Endothelial cell of umbilical vein (primary cell): ENCODE data around the gene ACTL7A. TPM values are rescaled to one million over a fixed set of nuclear protein-coding genes. Genes with fewer than 3 reads are reported as not detected.

Source experiments
- BruUV-seq: library from RNA; stranded (reverse); fragments of 400-500 nt; replicated peaks from 2 replicates; lab custom pipeline; 2021; lab: Mats Ljungman, UMichigan
- CTCF ChIA-PET: fragments of 300-600, 350-600 bp; sonication (Branson Sonifier 250); formaldehyde crosslinking; loops from one replicate; lab custom pipeline; 2021; ENCODE audit warnings: antibody characterized with exemption, inconsistent platforms; lab: Charles Lee
- POLR2A ChIA-PET: fragments of 300-600, 350-600 bp; sonication (Branson Sonifier 250); formaldehyde crosslinking; loops from one replicate; lab custom pipeline; 2021; ENCODE audit warnings: antibody characterized with exemption, inconsistent platforms; lab: Charles Lee
- DNase-seq: peaks from one replicate; pipeline ENCODE4 v3.0.0-alpha.2; 2011; ENCODE audit warnings: low read depth, low spot score
- FAIRE-seq: peaks from 2 replicates; lab custom pipeline; 2011; peaks lifted over from hg19 to GRCh38; lab: Jason Lieb, UNC
- H2AFZ ChIP-seq: 2 replicates; pipeline ENCODE4 v1.6.0; 2012; ENCODE audit warnings: low read depth, low read length, control low read depth, inconsistent platforms
- H3K27ac ChIP-seq: 2 replicates; pipeline ENCODE4 v1.5.1; 2011; ENCODE audit warnings: low read depth, mild to moderate bottlenecking, control low read depth, low read length, moderate library complexity; ENCODE audit not compliant: insufficient read depth
- H3K27me3 ChIP-seq, 2 experiments: 2 replicates each; pipeline versions ENCODE4 v1.6.0 to v1.6.1; 2011; ENCODE audit warnings: low read length in 2 of 2, mixed read lengths in 1 of 2; ENCODE audit not compliant: control insufficient read depth in 2 of 2, insufficient read depth in 2 of 2
- H3K36me3 ChIP-seq, 2 experiments: 2 replicates in 1 of 2; 3 replicates in 1 of 2; pipeline ENCODE4 v1.5.1; 2011; ENCODE audit warnings: low read length in 2 of 2, mild to moderate bottlenecking in 1 of 2, moderate library complexity in 1 of 2; ENCODE audit not compliant: control insufficient read depth in 2 of 2, insufficient read depth in 2 of 2; ENCODE audit errors: extremely low read depth in 1 of 2
- H3K4me1 ChIP-seq: 3 replicates; pipeline ENCODE4 v1.5.1; 2011; ENCODE audit warnings: mild to moderate bottlenecking, low read length; ENCODE audit not compliant: control insufficient read depth, insufficient read depth; ENCODE audit errors: extremely low read depth
- H3K4me2 ChIP-seq: 2 replicates; pipeline ENCODE4 v1.6.1; 2011; ENCODE audit warnings: low read length, control low read depth, mixed read lengths; ENCODE audit not compliant: insufficient read depth
- H3K4me3 ChIP-seq, 3 experiments: fragments of 200-600 bp in 1 of 3; sonication (generic), shearing (Covaris generic) in 1 of 3; replicated peaks in 1 of 3; 2 replicates each; pipeline ENCODE4 v1.5.1; 2011 to 2016; ENCODE audit warnings: control low read depth in 3 of 3, low read length in 3 of 3, mild to moderate bottlenecking in 2 of 3, inconsistent platforms in 1 of 3, low read depth in 1 of 3, moderate library complexity in 1 of 3; ENCODE audit not compliant: insufficient read depth in 1 of 3
- H3K79me2 ChIP-seq: 2 replicates; pipeline ENCODE4 v1.6.0; 2012; ENCODE audit warnings: low read length, inconsistent platforms; ENCODE audit not compliant: control insufficient read depth, insufficient read depth
- H3K9ac ChIP-seq: replicated peaks from 2 replicates; pipeline ENCODE3; 2011; ENCODE audit warnings: low read length, control low read depth; ENCODE audit not compliant: insufficient read depth; ENCODE audit errors: extremely low read depth
- H3K9me1 ChIP-seq: replicated peaks from 3 replicates; pipeline ENCODE4 v1.6.0; 2011; ENCODE audit warnings: mild to moderate bottlenecking, low read length; ENCODE audit not compliant: control insufficient read depth, insufficient read depth; ENCODE audit errors: extremely low read depth
- H3K9me3 ChIP-seq: replicated peaks from 2 replicates; pipeline ENCODE4 v1.5.1; 2012; ENCODE audit warnings: low read length, inconsistent platforms; ENCODE audit not compliant: control insufficient read depth, insufficient read depth
- H4K20me1 ChIP-seq: replicated peaks from 2 replicates; pipeline ENCODE3; 2011; ENCODE audit warnings: mild to moderate bottlenecking, low read length; ENCODE audit not compliant: control insufficient read depth, insufficient read depth; ENCODE audit errors: extremely low read depth
- CTCF ChIP-seq, 2 donors: IDR thresholded peaks; 1 replicate in 1 of 2; 2 replicates in 1 of 2; pipeline ENCODE4 v1.5.1; 2011; ENCODE audit warnings: low read length in 2 of 2, mild to moderate bottlenecking in 2 of 2, moderate library complexity in 2 of 2, control low read depth in 1 of 2, inconsistent platforms in 1 of 2, low read depth in 1 of 2; ENCODE audit not compliant: insufficient read depth in 1 of 2; ENCODE audit errors: extremely low read depth in 1 of 2
- EZH2 ChIP-seq: IDR thresholded peaks from 2 replicates; pipeline ENCODE4 v1.6.1; 2012; ENCODE audit warnings: borderline replicate concordance, low read depth, mild to moderate bottlenecking, moderate library complexity, low read length, inconsistent platforms; ENCODE audit not compliant: severe bottlenecking
- FOS ChIP-seq: IDR thresholded peaks from 2 replicates; pipeline ENCODE4 v1.6.1; 2011; ENCODE audit warnings: mild to moderate bottlenecking, low read length, moderate library complexity, borderline replicate concordance; ENCODE audit not compliant: insufficient read depth
- GATA2 ChIP-seq: IDR thresholded peaks from 2 replicates; pipeline ENCODE4 v1.7.0; 2011; ENCODE audit warnings: low read depth, mild to moderate bottlenecking, moderate library complexity, mixed read lengths, low read length; ENCODE audit not compliant: insufficient read length, insufficient read depth
- JUN ChIP-seq: IDR thresholded peaks from 2 replicates; pipeline ENCODE4 v1.6.1; 2011; ENCODE audit warnings: borderline replicate concordance, low read depth; ENCODE audit not compliant: insufficient read length, insufficient read depth
- MAX ChIP-seq: IDR thresholded peaks from 2 replicates; pipeline ENCODE4 v1.6.1; 2011; ENCODE audit not compliant: insufficient read depth, insufficient read length
- MYC ChIP-seq: IDR thresholded peaks from one replicate; pipeline ENCODE4 v1.6.1; 2011; ENCODE audit warnings: mild to moderate bottlenecking, low read depth, low read length
- POLR2A ChIP-seq: IDR thresholded peaks from 2 replicates; pipeline ENCODE4 v1.6.1; 2012; ENCODE audit warnings: low read depth, mild to moderate bottlenecking, control low read depth, low read length
- POLR2AphosphoS5 ChIP-seq: IDR thresholded peaks from 2 replicates; pipeline ENCODE4 v1.6.1; 2012; ENCODE audit warnings: low read depth, mild to moderate bottlenecking, control low read depth, low read length, moderate library complexity; ENCODE audit not compliant: insufficient read depth
- dilution Hi-C: fragments of 300-500 bp; cut with MboI; formaldehyde crosslinking; loops from one replicate; pipeline ENCODE4 v1.15.0; 2019; ENCODE audit warnings: low sequenced_read_pairs; ENCODE audit not compliant: extremely low pct_ligation_motif_present
- intact Hi-C: fragments of 100-400 bp; cut with micrococcal nuclease; formaldehyde crosslinking; loops from one replicate; pipeline ENCODE4 v1.10.0; 2022
- polyA plus RNA-seq, 4 experiments: library from polyadenylated mRNA; depleted of rRNA in 3 of 4; stranded (reverse) in 3 of 4; unstranded in 1 of 4; fragments of >200 nt; gene quantifications; 2 replicates each; pipeline versions ENCODE4 v1.2.1 to v1.2.3, GENCODE V29; 2011 to 2012; ENCODE audit warnings: missing spikeins in 1 of 4
- total RNA-seq: library from RNA; stranded (reverse); gene quantifications from 2 replicates; pipeline ENCODE4 v1.2.3, GENCODE V29; 2021

The ACTL7A gene
- total and polyA plus RNA-seq, 2 donors (not counting 3 experiments of a cell fraction or from before 2014, with no cell fraction given), result not detected

- no peak for FAIRE-seq
- no peaks in the 10 kb centered on the region for H3K79me2 ChIP-seq
- H3K9ac ChIP-seq, result no peak overlapping the region
- TF ChIP-seq MYC, result no peak
- TF ChIP-seq POLR2AphosphoS5, result no peak
- no peak for TF ChIP-seq EZH2
- ChIA-PET CTCF (interaction anchor here (0.7 to 1.1 kb wide), 4 partner anchors 16 to 1550 kb away, joined by 3 to 4 read pairs (median 3); no protein-coding TSS in a partner anchor), POLR2A (no interaction called here)
- DNase-seq, result no peak
- intact Hi-C loops (no loop called here), dilution Hi-C loops (no loop called here)
- H3K27ac ChIP-seq, result no peak overlapping the region
- peaks cover 7 to 8% of the 10 kb centered on the region in 2 experiments for H3K36me3 ChIP-seq
- no peak overlapping the region for H3K4me3 ChIP-seq
- H2AFZ ChIP-seq, result no peak overlapping the region
- H3K4me1 ChIP-seq, result peaks cover 3% of the 10 kb centered on the region
- BruUV-seq, result no TSS peak
- no peaks in the 10 kb centered on the region for H3K27me3 ChIP-seq
- no peaks in the 10 kb centered on the region for H4K20me1 ChIP-seq
- H3K9me1 ChIP-seq, result no peaks in the 10 kb centered on the region
- no peaks in the 10 kb centered on the region for H3K9me3 ChIP-seq
- no peak overlapping the region for H3K4me2 ChIP-seq
Observed at GRCh38 chr9:108883085-108883484, 21.0 kb downstream of the ACTL7A start.

GRCh38 chr9:108884701-108885100, 22.6 kb downstream of the ACTL7A start:
- POLR2A ChIA-PET, result no interaction called here
- Histone ChIP-seq H3K79me2 (no peaks in the 10 kb centered on the region), H3K27ac (no peak overlapping the region), H3K4me2 (no peak overlapping the region), H3K9ac (no peak overlapping the region), H3K4me1 (peaks cover 3% of the 10 kb centered on the region), H4K20me1 (no peaks in the 10 kb centered on the region), H3K9me1 (no peaks in the 10 kb centered on the region), H3K36me3 (peaks cover 0 to 4% of the 10 kb centered on the region in 2 experiments), H3K9me3 (no peaks in the 10 kb centered on the region), H3K27me3 (no peaks in the 10 kb centered on the region), H3K4me3 (no peak overlapping the region), H2AFZ (no peak overlapping the region)
- no peak for FAIRE-seq
- CTCF ChIA-PET, result interaction anchor here (0.9 kb wide), 1 partner anchor 16 kb away, joined by 3 read pairs; no protein-coding TSS in a partner anchor
- DNase-seq, result no peak
- TF ChIP-seq GATA2, result no peak
- TF ChIP-seq CTCF (IDR thresholded peaks at IDR 0.05; ENCODE audit: extremely low read depth in 1 of 2, insufficient read depth in 1 of 2, low read depth in 1 of 2, low read length in 2 of 2), result no peak
- TF ChIP-seq MAX, result no peak
- no peak for TF ChIP-seq POLR2A
- TF ChIP-seq JUN, result no peak
- TF ChIP-seq FOS, result no peak
- TF ChIP-seq POLR2AphosphoS5, result no peak
- no peak for TF ChIP-seq EZH2
- no peak for TF ChIP-seq MYC
- dilution Hi-C loops (no loop called here), intact Hi-C loops (no loop called here)
- BruUV-seq, result no TSS peak
